Melanocyte of skin (primary cell): Measurements from ENCODE around the gene E4F1. TPM values are rescaled to one million over a fixed set of nuclear protein-coding genes. Genes with fewer than 3 reads are reported as not detected.

Experiments
- small RNA-seq, 2 donors: library from RNA; depleted of rRNA; stranded (forward); fragments of <200 nt; gene quantifications; one replicate each; pipeline ENCODE3, GENCODE V24; 2012
- total RNA-seq, 2 donors: library from RNA; depleted of rRNA; stranded (reverse); fragments of >200 nt; gene quantifications; 2 replicates each; pipeline ENCODE4 v1.2.3, GENCODE V29; 2012

The E4F1 gene, protein sequence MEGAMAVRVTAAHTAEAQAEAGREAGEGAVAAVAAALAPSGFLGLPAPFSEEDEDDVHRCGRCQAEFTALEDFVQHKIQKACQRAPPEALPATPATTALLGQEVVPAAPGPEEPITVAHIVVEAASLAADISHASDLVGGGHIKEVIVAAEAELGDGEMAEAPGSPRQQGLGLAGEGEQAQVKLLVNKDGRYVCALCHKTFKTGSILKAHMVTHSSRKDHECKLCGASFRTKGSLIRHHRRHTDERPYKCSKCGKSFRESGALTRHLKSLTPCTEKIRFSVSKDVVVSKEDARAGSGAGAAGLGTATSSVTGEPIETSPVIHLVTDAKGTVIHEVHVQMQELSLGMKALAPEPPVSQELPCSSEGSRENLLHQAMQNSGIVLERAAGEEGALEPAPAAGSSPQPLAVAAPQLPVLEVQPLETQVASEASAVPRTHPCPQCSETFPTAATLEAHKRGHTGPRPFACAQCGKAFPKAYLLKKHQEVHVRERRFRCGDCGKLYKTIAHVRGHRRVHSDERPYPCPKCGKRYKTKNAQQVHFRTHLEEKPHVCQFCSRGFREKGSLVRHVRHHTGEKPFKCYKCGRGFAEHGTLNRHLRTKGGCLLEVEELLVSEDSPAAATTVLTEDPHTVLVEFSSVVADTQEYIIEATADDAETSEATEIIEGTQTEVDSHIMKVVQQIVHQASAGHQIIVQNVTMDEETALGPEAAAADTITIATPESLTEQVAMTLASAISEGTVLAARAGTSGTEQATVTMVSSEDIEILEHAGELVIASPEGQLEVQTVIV
- 10 to 100 TPM; 23.4 to 29.6 TPM for total RNA-seq

DNA sequence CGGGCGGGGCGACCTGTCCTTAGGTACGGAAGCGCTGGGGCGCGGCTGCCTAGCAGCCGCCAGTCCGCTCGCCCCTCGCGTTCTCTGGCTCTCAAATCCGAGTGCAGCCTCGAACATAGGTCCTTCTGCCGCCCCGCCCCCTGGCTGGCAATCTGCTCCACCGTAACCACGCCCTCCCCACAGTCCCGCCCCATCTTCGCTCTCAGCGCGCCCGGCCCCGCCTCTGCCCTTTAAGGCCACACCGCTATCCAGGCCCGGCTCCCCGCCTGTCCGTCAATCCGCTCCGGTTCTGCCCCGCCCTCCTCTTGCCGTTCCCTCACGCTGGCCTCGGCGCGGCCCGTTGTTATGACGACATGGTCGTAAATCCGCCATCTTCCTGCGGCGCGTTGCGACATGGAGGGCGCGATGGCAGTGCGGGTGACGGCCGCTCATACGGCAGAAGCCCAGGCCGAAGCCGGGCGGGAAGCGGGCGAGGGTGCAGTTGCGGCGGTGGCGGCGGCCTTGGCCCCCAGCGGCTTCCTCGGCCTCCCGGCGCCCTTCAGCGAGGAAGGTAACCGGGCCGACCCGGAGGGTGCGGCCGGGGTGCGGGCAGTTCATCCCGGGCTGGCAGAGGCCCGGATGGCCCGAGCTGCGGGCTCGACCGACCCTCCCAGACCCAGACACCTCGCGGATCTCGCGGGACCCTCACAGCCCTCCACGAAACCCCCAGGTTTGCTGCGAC is at the start of gene E4F1:
E4F1 (plus strand) TSS at position 371 of the 721 bp plus-strand sequence; CDS start at position 394, 23 bp downstream.

DNA sequence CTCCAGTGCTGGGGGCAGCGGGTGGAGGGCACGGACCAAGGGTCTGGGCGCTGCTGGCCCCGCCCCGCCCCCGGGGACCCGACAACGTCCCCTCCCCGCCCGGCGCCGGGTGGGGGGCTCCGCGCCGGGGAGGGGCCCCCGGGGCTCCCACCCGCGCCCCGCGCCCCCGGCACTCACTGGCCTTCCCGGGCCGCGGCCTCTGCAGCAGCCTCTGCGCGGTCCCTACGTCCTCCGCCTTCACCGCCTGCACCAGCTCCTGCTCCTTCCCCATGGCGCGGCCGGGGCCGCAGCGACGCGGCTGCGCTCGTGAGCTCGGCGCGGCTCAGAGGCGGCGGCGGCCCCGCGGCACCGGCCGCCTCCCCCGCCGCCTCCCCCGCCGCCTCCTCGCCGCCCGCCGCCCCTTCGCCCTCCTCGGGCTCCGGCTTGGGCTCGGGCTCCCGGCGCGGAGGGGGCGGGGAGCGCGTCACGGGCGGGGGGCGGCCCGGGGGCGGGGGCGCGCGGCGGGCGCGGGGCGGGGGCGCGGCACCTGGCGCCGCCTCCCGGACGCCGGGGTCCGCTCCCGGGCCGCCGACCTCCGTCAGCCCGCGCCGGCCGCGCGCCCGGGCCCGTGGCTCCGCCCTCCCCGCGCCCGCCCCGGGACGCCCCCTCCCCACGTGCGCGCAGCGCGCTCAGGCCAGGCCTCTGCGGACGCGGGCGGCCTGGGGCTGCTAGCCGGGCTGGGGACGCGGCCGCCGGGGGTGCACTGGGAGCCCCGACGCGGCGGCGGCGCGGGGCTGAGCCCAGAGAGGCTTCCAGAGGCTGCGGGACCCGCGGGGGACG is 27.0 kb upstream of the E4F1 start, which contains the start of gene CASKIN1:
CASKIN1 (minus strand) TSS at position 444 of the 819 bp plus-strand sequence; CDS start at position 271, 173 bp downstream.

DNA sequence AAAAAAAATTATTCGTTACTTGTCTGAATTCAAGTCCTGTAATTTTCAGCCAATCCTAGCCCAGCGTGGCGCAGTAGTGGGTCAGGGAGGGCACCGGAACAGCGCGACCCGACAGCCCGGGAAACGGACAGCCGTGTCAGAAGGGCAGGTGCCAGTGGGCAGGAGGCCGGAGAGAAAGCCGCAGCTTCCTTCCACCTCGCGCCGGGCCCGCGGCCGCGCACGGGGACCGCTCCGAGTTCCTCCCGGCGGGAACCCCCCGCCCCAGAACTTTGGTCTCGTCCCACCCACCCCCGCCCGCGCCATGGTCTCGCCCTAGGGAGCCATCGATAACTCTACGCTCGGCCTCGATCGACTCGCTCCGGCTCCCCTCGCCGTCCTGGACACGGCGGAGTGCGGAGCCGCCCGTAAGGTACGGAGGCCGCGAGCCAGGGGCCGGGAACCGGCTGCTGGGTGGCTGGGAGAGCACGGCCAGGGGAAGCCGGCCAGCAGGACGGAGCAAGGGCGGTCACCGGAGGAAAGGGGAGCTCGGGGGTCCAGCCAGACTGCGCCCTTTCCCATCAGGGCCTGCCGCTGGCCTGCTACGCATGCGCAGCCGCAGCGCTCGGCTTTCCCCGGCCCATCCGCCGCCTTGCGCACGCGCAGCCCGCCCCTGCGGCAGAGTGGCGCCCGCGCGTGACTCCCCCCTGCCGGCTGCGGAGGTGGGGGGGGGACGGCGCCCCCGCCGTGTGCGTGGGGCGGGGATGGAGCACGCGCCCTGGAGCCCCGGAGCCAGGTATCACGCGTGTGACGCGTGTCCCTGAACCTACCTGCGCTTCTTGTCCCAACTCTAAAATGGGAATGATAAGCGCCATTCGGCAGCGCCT is 18.1 kb upstream of the E4F1 start, which contains the start of gene MLST8:
MLST8 (plus strand) TSS at position 351 of the 863 bp plus-strand sequence. CDS start 632 bp downstream, outside the sequence.

DNA sequence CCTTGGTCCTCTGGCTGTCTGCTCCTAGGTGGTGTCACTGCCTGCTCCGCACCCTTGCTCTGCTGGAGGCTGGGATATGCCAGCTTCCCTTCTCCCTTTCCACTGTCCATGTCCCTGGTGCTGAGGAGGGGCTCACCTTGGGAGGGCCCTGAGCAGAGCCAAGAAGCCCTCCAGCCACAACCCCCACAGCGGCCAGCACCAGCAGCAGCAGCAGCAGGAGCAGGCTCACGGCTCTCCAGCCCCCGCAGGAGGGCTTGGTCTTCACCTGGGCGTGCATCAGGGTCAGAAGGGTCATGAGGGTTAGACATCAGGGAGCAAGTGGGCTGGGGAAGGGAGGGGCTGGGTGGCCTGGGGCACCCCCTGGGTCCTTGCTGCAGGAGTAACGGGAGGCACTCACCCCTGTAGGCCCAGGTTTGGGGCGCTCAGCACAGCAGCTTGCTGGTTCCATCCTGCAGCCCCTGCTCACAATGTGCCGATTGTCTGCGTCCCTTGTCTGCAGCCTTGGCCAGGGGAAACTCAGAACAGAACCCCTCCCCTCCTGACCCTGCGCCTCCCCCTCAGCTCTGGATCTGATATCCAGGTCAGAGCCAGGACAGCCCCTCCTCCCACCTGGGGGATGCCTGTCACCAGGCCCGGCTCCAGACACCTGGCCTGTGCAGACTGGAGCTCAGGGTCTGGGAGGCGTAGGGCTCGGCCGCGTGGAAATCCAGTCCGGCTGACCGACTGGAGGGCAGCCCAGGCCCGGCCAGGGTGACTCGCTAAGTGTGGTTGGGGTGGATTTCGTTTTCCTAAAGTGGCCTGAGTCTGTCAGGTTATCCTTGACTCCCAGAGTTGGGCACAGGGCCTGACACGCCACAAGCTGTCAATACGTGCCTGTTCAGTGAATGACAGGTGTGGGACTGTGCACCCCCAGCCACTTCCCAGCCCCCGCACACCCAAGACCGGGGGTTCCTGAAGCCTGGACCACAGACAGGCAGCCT is 12.7 kb upstream of the E4F1 start, which contains the start of gene BRICD5:
BRICD5 (minus strand) TSS at position 478 of the 980 bp plus-strand sequence; CDS start at position 448, 30 bp downstream.

DNA sequence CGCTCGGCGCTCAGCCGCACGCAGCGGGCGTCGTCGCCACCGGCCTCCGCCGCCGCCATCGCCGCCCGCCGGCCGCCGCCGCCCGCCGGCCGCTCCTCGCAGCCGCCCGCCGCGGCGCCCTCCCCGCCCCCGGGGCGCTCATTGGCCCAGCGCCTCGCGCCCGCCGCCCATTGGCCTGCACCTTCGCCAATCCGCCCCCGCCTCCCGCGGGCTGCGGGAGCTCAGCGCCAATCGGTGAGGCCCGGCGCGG is 8.7 kb upstream of the E4F1 start, which contains the start of gene PGP:
PGP (minus strand) TSS at position 122 of the 250 bp plus-strand sequence; CDS start at position 59, 63 bp downstream.

DNA sequence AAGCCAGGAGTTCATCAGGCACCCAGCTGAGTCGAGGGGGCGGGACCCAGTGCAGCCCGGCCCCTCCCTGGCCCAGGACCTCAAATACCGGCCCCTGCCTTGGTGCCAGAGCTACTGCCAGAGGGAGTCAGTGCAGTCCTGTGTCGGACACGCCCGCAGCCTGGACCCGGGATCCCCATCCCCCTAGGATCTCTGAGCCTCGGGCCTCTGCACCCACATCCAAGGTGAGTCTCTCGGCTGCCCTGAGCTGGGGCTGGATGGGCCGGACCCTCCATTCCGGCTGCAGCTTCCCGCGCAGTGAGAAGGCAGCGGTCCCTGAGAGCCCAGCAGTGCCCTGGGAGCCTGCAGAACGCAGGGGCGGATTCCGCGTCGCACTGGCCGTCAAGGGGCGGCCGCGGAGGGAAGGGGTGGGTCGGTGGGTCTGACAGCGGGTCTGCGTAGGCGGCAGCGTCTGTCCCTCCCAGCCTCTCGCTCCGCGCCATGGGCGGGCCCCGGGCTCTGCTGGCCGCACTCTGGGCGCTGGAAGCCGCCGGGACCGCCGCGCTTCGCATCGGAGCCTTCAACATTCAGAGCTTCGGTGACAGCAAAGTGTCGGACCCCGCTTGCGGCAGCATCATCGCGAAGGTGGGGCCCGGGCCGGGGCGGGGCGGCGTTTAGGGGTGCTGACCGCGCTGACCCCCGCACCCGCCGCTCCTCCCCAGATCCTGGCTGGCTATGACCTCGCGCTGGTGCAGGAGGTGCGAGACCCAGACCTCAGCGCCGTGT is 13.1 kb downstream of the E4F1 start, which contains the start of gene DNASE1L2:
DNASE1L2 (plus strand) TSS at position 108 of the 765 bp plus-strand sequence; CDS start at position 481, 373 bp downstream.

DNA sequence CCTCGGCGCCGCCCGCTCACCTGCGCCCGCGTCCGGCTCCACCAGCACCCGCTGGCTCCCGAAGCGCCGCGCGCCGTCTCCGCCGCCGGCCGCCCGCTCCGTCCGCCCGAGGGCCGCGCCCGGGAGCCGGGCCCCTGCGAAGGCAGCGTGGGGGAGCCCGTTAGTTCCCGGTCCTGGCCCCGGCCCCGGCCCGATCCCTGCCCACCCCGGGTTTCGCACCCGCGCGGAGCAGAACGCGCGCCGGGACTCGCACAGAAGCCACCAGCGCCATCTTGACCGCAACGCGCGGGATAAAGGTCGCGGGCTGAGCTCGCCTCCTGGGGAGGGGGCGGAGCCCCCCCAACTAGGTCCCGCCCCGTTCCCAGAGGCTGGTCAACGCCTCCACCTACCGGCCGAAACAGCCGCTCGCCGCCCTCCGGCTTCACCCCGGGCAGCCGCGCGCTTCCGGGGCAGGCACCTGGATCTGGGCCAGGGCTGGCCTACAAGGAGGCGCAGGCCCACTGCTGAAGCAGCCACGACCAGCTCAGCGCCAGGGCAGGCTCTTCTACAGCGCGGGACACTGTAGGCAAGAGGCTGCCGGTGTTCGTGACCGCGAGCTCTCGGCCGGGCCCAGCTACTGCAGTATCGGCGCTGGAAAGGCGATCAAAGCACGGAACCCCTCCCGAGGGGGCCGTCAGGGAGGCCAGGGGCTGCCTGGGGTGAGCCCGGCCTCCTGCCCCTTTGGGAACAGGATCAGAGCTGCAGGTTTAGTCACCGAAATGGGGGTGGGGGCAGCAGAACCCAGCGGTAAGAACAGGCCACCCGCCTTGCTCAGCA is 28.1 kb downstream of the E4F1 start, which contains the start of gene ECI1:
ECI1 (minus strand) TSS at position 292 of the 816 bp plus-strand sequence; CDS start at position 271, 21 bp downstream.

DNA sequence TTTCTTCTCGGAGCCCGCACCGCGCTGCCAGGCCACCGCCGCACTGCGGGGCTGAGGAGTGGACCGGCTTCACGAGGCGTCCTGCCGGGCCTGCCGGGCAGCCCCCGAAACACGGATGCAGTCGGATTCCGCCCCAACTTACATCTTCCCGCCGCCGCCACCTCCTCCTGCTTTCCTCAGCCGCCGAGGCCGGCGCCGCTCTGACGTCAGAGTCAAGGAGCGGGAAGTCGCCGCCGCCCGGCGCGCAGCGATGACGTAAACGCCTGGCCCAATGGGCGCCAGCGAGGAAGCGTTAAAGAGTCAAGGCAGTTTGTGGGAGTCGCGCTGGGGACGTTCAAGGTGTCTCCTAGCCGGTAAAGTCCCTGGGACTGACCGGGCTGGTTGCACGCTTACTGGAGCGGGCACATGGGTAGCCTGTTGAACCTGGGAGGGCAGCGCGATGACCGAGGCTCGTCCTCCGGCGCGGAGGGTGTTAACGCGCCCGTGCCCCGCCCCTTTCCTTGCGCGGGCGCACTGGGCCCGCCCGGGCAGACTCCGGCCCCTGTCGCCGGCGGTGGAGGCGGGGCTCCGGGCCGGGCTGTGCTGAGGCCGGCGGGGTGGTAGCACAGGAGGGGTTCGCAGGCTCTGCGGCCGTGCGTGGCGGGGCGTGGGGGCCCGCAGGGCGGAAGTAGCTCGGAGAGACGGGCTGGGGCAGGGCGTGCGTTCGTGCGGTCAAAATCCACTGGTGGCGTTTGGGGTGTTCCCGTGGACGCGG is 44.7 kb downstream of the E4F1 start, which contains the start of gene RNPS1:
RNPS1 (minus strand) TSS at position 214 of the 754 bp plus-strand sequence. CDS start 3,483 bp downstream, outside the sequence.

Small RNA genes lying within 50 kb of the gene (small RNA-seq; reads per million reads assigned to genes)
- 0.09 to 0.29 reads per million in 2 donors for gene MIR3677
- gene MIR4717, result 0 reads per million in 2 donors

Other genes with a start within 250 kb of the E4F1 start
- gene NOXO1, start 242.1 kb upstream of the E4F1 start, total RNA-seq, result under 1 TPM in 1 of 2 donors, not detected in 1; 0.34 TPM
- gene GFER, start 239.4 kb upstream of the E4F1 start, total RNA-seq, result 10 to 100 TPM in 1 of 2 donors, 1 to 10 TPM in 1; 9.6 to 13.3 TPM
- gene SYNGR3, start 233.6 kb upstream of the E4F1 start, total RNA-seq, result under 1 TPM in 1 of 2 donors, not detected in 1; 0.69 TPM
- 10 to 100 TPM; 26.6 to 29.6 TPM for gene ZNF598, start 213.8 kb upstream of the E4F1 start, total RNA-seq
- gene NPW, start 203.8 kb upstream of the E4F1 start, total RNA-seq, result under 1 TPM in 1 of 2 donors, not detected in 1; 0.33 TPM
- 1 to 10 TPM; 4.1 to 9.7 TPM for gene NHERF2, start 196.7 kb upstream of the E4F1 start, total RNA-seq
- gene NTHL1, start 175.8 kb upstream of the E4F1 start, total RNA-seq, result 10 to 100 TPM; 20.0 to 45.3 TPM
- 10 to 100 TPM; 35.6 to 41.6 TPM for gene TSC2, start 175.6 kb upstream of the E4F1 start, total RNA-seq
- gene PKD1, start 87.7 kb upstream of the E4F1 start, total RNA-seq, result 10 to 100 TPM; 82.6 to 94.6 TPM
- gene RAB26, start 75.0 kb upstream of the E4F1 start, total RNA-seq, result under 1 TPM; 0.33 to 0.69 TPM
- gene TRAF7, start 67.8 kb upstream of the E4F1 start, total RNA-seq, result 10 to 100 TPM; 44.4 to 53.9 TPM
- 1 to 10 TPM in 1 of 2 donors, under 1 TPM in 1; 0.34 to 1.7 TPM for gene CASKIN1, start 27.0 kb upstream of the E4F1 start, total RNA-seq
- 10 to 100 TPM; 28.6 to 47.6 TPM for gene MLST8, start 18.1 kb upstream of the E4F1 start, total RNA-seq
- gene BRICD5, start 12.7 kb upstream of the E4F1 start, total RNA-seq, result 1 to 10 TPM; 1.3 to 2.1 TPM
- gene PGP, start 8.8 kb upstream of the E4F1 start, total RNA-seq, result 10 to 100 TPM; 28.9 to 40.6 TPM
- under 1 TPM; under 0.01 to 0.69 TPM for gene DNASE1L2, start 12.9 kb downstream of the E4F1 start, total RNA-seq
- gene ECI1, start 28.0 kb downstream of the E4F1 start, total RNA-seq, result 10 to 100 TPM; 23.4 to 27.3 TPM
- gene RNPS1, start 44.5 kb downstream of the E4F1 start, total RNA-seq, result 100 to 1,000 TPM in 1 of 2 donors, 10 to 100 TPM in 1; 96.0 to 155 TPM
- gene ABCA3, start 117.1 kb downstream of the E4F1 start, total RNA-seq, result under 1 TPM; under 0.01 to 0.69 TPM
- 10 to 100 TPM; 18.2 to 44.3 TPM for gene CCNF, start 205.9 kb downstream of the E4F1 start, total RNA-seq
- gene TEDC2, start 236.5 kb downstream of the E4F1 start, total RNA-seq, result 10 to 100 TPM in 1 of 2 donors, 1 to 10 TPM in 1; 7.6 to 17.6 TPM
- under 1 TPM; under 0.01 to 0.34 TPM for gene NTN3, start 247.7 kb downstream of the E4F1 start, total RNA-seq